ENCODE results near the gene TREML4. TPM values are rescaled to one million over a fixed set of nuclear protein-coding genes. Genes with fewer than 3 reads are reported as not detected.

Gene TREML4
- total RNA-seq, 1 donor = not detected

DNA sequence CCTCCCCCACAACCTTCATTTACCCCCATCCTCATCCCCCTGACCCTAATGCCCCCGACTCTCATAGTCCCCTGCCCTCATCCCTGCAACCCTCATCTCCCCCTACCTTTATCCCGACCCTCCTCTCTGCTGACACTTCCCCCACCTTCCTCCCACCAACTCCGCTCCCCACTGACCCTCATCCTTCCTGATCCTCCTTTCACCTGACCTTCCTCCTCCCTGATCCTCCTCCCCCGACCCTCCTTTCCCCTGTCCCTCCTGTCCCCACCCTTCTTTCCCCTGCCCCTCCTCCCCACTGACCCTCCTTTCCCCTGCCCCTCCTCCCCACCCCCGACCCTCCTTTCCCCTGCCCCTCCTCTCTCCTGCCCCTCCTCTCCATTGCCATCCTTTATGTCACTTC is 34.3 kb upstream of the TREML4 start:
- TF ChIP-seq, protein P1, sequence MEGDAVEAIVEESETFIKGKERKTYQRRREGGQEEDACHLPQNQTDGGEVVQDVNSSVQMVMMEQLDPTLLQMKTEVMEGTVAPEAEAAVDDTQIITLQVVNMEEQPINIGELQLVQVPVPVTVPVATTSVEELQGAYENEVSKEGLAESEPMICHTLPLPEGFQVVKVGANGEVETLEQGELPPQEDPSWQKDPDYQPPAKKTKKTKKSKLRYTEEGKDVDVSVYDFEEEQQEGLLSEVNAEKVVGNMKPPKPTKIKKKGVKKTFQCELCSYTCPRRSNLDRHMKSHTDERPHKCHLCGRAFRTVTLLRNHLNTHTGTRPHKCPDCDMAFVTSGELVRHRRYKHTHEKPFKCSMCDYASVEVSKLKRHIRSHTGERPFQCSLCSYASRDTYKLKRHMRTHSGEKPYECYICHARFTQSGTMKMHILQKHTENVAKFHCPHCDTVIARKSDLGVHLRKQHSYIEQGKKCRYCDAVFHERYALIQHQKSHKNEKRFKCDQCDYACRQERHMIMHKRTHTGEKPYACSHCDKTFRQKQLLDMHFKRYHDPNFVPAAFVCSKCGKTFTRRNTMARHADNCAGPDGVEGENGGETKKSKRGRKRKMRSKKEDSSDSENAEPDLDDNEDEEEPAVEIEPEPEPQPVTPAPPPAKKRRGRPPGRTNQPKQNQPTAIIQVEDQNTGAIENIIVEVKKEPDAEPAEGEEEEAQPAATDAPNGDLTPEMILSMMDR (IDR thresholded peaks at IDR 0.05; ENCODE audit: extremely low read depth, low read depth, low read length) = no peak
- no peaks in the 10 kb centered on the region for H3K4me1 ChIP-seq (ENCODE audit: insufficient read depth, low read length)

DNA sequence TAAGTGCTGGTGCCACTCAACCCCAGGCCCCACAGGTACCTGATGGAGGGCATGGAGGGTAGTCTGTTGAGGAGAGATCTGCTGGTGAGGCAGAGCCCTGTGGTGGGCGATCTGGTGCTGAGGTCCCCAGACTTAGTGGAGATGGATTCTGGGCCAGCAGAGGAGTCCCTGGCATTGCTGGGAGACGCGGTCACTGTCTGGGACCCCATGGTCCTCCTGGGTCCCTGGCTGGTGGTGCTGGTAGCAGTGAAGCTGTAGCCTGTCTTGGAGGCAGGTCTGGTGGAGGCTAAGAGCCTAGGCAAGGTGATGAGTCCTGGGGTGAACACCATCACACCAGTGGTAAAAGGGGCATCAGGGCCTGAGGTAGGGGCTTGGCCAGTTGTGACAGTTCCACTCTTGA is 33.8 kb upstream of the TREML4 start:
- no peak for DNase-seq (ENCODE audit: insufficient read length, low spot score, missing footprints)
- Histone ChIP-seq H4K20me1 (ENCODE audit: insufficient read depth, low read length) (no peaks in the 10 kb centered on the region), H3K27ac (ENCODE audit: low read depth, low read length) (no peak overlapping the region), H3K79me2 (ENCODE audit: insufficient read depth, low read length) (no peaks in the 10 kb centered on the region), H3K27me3 (ENCODE audit: insufficient read depth, low read length) (peaks cover 4% of the 10 kb centered on the region), H3K9me3 (ENCODE audit: low read depth, low read length) (no peaks in the 10 kb centered on the region), H3K4me1 (ENCODE audit: insufficient read depth, low read length) (no peaks in the 10 kb centered on the region), H3K4me3 (ENCODE audit: insufficient read depth, low read length) (no peak overlapping the region), H3K36me3 (ENCODE audit: insufficient read depth, low read length) (no peaks in the 10 kb centered on the region), H2AFZ (ENCODE audit: low read length) (no peak overlapping the region), H3K4me2 (ENCODE audit: insufficient read depth, low read length) (no peak overlapping the region)
- TF ChIP-seq, protein P1 (IDR thresholded peaks at IDR 0.05; ENCODE audit: extremely low read depth, low read depth, low read length) = no peak

More for the DNA sequence above, 34.3 kb upstream of the TREML4 start:
- Histone ChIP-seq H3K36me3 (ENCODE audit: insufficient read depth, low read length) (no peaks in the 10 kb centered on the region), H3K9me3 (ENCODE audit: low read depth, low read length) (no peaks in the 10 kb centered on the region), H3K79me2 (ENCODE audit: insufficient read depth, low read length) (no peaks in the 10 kb centered on the region), H3K27me3 (ENCODE audit: insufficient read depth, low read length) (peaks cover 4% of the 10 kb centered on the region), H3K27ac (ENCODE audit: low read depth, low read length) (no peak overlapping the region), H2AFZ (ENCODE audit: low read length) (no peak overlapping the region), H3K4me3 (ENCODE audit: insufficient read depth, low read length) (no peak overlapping the region), H4K20me1 (ENCODE audit: insufficient read depth, low read length) (no peaks in the 10 kb centered on the region), H3K4me2 (ENCODE audit: insufficient read depth, low read length) (no peak overlapping the region)
- no peak for DNase-seq (ENCODE audit: insufficient read length, low spot score, missing footprints)

DNA sequence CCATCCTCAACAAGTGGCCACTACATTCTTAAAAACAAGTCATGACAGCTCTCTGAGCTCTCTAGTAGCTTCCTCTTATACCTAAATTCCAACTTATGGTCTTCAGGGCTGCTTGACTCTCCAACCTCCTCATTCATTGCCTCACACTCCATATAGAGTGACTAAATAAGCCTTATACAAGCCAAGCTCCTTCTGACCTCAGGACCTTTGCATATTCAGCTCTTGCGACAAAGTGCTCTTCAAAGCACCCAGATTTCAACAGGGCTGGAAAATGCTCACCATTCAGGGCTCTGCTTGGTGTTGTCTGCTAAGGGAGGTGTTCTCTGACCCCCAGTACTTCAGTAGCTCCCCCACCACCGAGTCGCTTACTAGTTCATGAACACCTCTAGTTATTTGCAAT is 30.9 kb upstream of the TREML4 start:
- H3K4me1 ChIP-seq (ENCODE audit: insufficient read depth, low read length) = no peaks in the 10 kb centered on the region
- no peak overlapping the region for H3K4me3 ChIP-seq (ENCODE audit: insufficient read depth, low read length)
- DNase-seq (ENCODE audit: insufficient read length, low spot score, missing footprints) = no peak
- H3K27me3 ChIP-seq (ENCODE audit: insufficient read depth, low read length) = peaks cover 4% of the 10 kb centered on the region
- H2AFZ ChIP-seq (ENCODE audit: low read length) = no peak overlapping the region
- no peaks in the 10 kb centered on the region for H3K79me2 ChIP-seq (ENCODE audit: insufficient read depth, low read length)
- H3K4me2 ChIP-seq (ENCODE audit: insufficient read depth, low read length) = no peak overlapping the region
- H3K9me3 ChIP-seq (ENCODE audit: low read depth, low read length) = no peaks in the 10 kb centered on the region
- H3K36me3 ChIP-seq (ENCODE audit: insufficient read depth, low read length) = no peaks in the 10 kb centered on the region
- no peaks in the 10 kb centered on the region for H4K20me1 ChIP-seq (ENCODE audit: insufficient read depth, low read length)
- TF ChIP-seq, protein P1 (IDR thresholded peaks at IDR 0.05; ENCODE audit: extremely low read depth, low read depth, low read length) = no peak
- H3K27ac ChIP-seq (ENCODE audit: low read depth, low read length) = no peak overlapping the region

GRCh38 chr6:41199552-41200246 is 28.4 kb upstream of the TREML4 start:
- TF ChIP-seq, protein P1 (IDR thresholded peaks at IDR 0.05; ENCODE audit: extremely low read depth, low read depth, low read length) = no peak
- no peaks in the 10 kb centered on the region for H3K36me3 ChIP-seq (ENCODE audit: insufficient read depth, low read length)
- H3K79me2 ChIP-seq (ENCODE audit: insufficient read depth, low read length) = no peaks in the 10 kb centered on the region
- H2AFZ ChIP-seq (ENCODE audit: low read length) = no peak overlapping the region
- no peak overlapping the region for H3K27ac ChIP-seq (ENCODE audit: low read depth, low read length)
- no peaks in the 10 kb centered on the region for H3K9me3 ChIP-seq (ENCODE audit: low read depth, low read length)
- no peaks in the 10 kb centered on the region for H4K20me1 ChIP-seq (ENCODE audit: insufficient read depth, low read length)
- no peaks in the 10 kb centered on the region for H3K4me1 ChIP-seq (ENCODE audit: insufficient read depth, low read length)
- no peak overlapping the region for H3K4me2 ChIP-seq (ENCODE audit: insufficient read depth, low read length)
- H3K4me3 ChIP-seq (ENCODE audit: insufficient read depth, low read length) = no peak overlapping the region
- DNase-seq (ENCODE audit: insufficient read length, low spot score, missing footprints) = no peak
- peaks cover 4% of the 10 kb centered on the region for H3K27me3 ChIP-seq (ENCODE audit: insufficient read depth, low read length)
